SH-SY5Y (cell line): ENCODE data around the gene ZNHIT3.

Experiments used
- GATA2 ChIP-seq: IDR thresholded peaks from 2 replicates; pipeline ENCODE4 v1.6.1; 2011; ENCODE audit warnings: mild to moderate bottlenecking, low read depth, low read length
- GATA3 ChIP-seq: IDR thresholded peaks from 2 replicates; pipeline ENCODE4 v1.6.1; 2011; ENCODE audit warnings: low read depth, mild to moderate bottlenecking, low read length, moderate library complexity

DNA sequence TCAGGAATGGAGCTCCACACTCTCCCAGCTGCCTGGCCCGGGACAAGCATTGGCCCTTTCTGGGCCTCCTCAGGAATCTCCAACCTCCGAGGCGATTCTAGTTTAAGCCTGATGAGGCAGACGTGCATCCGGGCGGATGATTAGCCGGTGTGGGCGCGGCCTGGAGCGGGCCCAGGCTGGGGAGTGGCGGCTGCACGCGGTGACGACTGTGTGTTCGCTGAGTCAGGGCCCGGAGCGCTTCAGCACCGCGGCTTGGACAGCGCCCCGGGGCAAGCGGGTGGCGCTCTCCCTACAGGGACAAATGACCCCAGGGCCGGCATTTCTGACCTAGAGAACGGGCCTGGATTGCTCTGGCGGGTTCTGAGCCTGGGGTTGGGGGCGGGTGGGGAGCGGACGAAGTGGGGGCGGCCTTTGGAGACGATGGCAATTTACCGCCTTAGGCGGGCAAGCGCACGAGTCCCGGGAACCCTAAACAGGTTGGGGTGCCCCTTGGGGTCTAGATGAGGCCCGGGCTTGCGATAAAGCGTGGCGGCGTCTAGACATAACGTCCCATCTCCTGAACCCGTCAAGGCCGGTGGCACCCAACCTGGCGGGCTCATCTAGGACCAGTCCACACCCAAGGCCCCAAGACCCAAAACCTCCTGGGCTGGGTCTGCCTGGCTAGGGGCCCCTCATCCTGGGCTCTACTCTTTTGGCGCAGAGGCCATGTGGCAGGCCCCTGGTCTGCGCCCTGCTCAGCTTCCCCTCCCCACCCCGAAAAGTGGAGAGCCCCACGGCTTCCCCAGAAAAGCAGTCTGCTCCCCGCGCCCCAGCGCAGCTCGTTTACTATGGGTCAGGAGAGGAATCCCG is 22.3 kb upstream of the ZNHIT3 start:
- no peak for TF ChIP-seq GATA2
- no peak for TF ChIP-seq GATA3
